K562 (cell line): Measurements from ENCODE around the gene UNC79. TPM values are rescaled to one million over a fixed set of nuclear protein-coding genes. Genes with fewer than 3 reads are reported as not detected.

ENCODE experiments used
- IRF2 ChIP-seq: sonication (generic); formaldehyde crosslinking; IDR thresholded peaks from 2 replicates; pipeline ENCODE4 v1.8.1; 2022; ENCODE audit warnings: mild to moderate bottlenecking, missing genetic modification reagents
- SIN3B ChIP-seq: fragments of 450-650 bp; IDR thresholded peaks from 2 replicates; pipeline ENCODE4 v1.6.1; 2017; ENCODE audit warnings: low read depth, mild to moderate bottlenecking, moderate library complexity
- TSHZ1 ChIP-seq: fragments of 250-450 bp; sonication (Bioruptor Pico); IDR thresholded peaks from 2 replicates; pipeline ENCODE4 v1.4.0; 2020; ENCODE audit warnings: mild to moderate bottlenecking, moderate library complexity
- ZNF354B ChIP-seq: fragments of 250-450 bp; sonication (Bioruptor Pico); IDR thresholded peaks from 2 replicates; pipeline ENCODE4 v1.4.0; 2020
- polyA plus RNA-seq, 8 experiments: library from polyadenylated mRNA; depleted of rRNA in 4 of 8; stranded (reverse) in 5 of 8; unstranded in 3 of 8; fragments of >200 nt; fragmentation: Nextera tagmentation in 2 of 8; fragmentation: Illumina TruSeq in 1 of 8; extraction: Ambion mirVana in 2 of 8; extraction: Trizol in 1 of 8; gene quantifications; 2 replicates each; pipeline versions ENCODE4 v1.2.1 to v1.2.3, GENCODE V29; 2011 to 2014; ENCODE audit warnings: inconsistent platforms in 1 of 8, missing spikeins in 1 of 8
- total RNA-seq, 7 experiments: library from RNA; depleted of rRNA in 6 of 7; stranded (reverse); fragments of >200 nt in 6 of 7; fragmentation: Illumina TruSeq in 2 of 7; extraction: Trizol in 2 of 7; gene quantifications; 2 replicates each; pipeline versions ENCODE4 v1.2.1 to v1.2.3, GENCODE V29; 2011 to 2021; ENCODE audit warnings: low replicate concordance in 1 of 7
- TF ChIP-seq, protein P1 (sequence below): fragments of 450-650 bp; IDR thresholded peaks from 2 replicates; pipeline ENCODE4 v1.6.1; 2017; ENCODE audit warnings: antibody characterized with exemption
- TF ChIP-seq, protein P2 (sequence below), 2 experiments: fragments of 150-350 bp in 1 of 2; IDR thresholded peaks; 2 replicates each; pipeline ENCODE4 v1.6.1; 2012 to 2016; ENCODE audit warnings: low read depth in 2 of 2, low read length in 2 of 2, mild to moderate bottlenecking in 1 of 2, moderate library complexity in 1 of 2

The UNC79 gene
- total and polyA plus RNA-seq, 9 of the 15 experiments (the other 6 are each of a cell fraction or from before 2014, with no cell fraction given): under 0.01 to 0.04 (median 0.01) TPM; not detected in 6

GRCh38 chr14:93741556-93742230 is 311.0 kb downstream of the UNC79 start (continued):
- TF ChIP-seq, protein P1, sequence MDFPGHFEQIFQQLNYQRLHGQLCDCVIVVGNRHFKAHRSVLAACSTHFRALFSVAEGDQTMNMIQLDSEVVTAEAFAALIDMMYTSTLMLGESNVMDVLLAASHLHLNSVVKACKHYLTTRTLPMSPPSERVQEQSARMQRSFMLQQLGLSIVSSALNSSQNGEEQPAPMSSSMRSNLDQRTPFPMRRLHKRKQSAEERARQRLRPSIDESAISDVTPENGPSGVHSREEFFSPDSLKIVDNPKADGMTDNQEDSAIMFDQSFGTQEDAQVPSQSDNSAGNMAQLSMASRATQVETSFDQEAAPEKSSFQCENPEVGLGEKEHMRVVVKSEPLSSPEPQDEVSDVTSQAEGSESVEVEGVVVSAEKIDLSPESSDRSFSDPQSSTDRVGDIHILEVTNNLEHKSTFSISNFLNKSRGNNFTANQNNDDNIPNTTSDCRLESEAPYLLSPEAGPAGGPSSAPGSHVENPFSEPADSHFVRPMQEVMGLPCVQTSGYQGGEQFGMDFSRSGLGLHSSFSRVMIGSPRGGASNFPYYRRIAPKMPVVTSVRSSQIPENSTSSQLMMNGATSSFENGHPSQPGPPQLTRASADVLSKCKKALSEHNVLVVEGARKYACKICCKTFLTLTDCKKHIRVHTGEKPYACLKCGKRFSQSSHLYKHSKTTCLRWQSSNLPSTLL: no peak
- TF ChIP-seq, protein P2, sequence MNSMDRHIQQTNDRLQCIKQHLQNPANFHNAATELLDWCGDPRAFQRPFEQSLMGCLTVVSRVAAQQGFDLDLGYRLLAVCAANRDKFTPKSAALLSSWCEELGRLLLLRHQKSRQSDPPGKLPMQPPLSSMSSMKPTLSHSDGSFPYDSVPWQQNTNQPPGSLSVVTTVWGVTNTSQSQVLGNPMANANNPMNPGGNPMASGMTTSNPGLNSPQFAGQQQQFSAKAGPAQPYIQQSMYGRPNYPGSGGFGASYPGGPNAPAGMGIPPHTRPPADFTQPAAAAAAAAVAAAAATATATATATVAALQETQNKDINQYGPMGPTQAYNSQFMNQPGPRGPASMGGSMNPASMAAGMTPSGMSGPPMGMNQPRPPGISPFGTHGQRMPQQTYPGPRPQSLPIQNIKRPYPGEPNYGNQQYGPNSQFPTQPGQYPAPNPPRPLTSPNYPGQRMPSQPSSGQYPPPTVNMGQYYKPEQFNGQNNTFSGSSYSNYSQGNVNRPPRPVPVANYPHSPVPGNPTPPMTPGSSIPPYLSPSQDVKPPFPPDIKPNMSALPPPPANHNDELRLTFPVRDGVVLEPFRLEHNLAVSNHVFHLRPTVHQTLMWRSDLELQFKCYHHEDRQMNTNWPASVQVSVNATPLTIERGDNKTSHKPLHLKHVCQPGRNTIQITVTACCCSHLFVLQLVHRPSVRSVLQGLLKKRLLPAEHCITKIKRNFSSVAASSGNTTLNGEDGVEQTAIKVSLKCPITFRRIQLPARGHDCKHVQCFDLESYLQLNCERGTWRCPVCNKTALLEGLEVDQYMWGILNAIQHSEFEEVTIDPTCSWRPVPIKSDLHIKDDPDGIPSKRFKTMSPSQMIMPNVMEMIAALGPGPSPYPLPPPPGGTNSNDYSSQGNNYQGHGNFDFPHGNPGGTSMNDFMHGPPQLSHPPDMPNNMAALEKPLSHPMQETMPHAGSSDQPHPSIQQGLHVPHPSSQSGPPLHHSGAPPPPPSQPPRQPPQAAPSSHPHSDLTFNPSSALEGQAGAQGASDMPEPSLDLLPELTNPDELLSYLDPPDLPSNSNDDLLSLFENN (IDR thresholded peaks at IDR 0.05; ENCODE audit: low read depth in 2 of 2, low read length in 2 of 2): no peak
- TF ChIP-seq IRF2 (CRISPR knock-in tag) (no peak), SIN3B (no peak), ZNF354B (CRISPR knock-in tag) (no peak), TSHZ1 (CRISPR knock-in tag) (no peak)
